Stimulated activated CD8-positive, alpha-beta memory T cell treated with anti-CD3 and anti-CD28 coated beads, Interleukin-12 subunit alpha, Interleukin-12 subunit beta, amount 100 ng/mL, for 24 hours (primary cell): ENCODE measurements around the gene ATG7.
"Not testable (repeated sequence)": the region's sequence is repeated elsewhere in the genome, so short reads cannot be mapped to it uniquely, and the experiment has no call there.

Experiments
- DNase-seq: peaks from one replicate; pipeline ENCODE4 v3.0.0-alpha.2; 2020; ENCODE audit errors: extremely low read depth

Gene ATG7

DNA sequence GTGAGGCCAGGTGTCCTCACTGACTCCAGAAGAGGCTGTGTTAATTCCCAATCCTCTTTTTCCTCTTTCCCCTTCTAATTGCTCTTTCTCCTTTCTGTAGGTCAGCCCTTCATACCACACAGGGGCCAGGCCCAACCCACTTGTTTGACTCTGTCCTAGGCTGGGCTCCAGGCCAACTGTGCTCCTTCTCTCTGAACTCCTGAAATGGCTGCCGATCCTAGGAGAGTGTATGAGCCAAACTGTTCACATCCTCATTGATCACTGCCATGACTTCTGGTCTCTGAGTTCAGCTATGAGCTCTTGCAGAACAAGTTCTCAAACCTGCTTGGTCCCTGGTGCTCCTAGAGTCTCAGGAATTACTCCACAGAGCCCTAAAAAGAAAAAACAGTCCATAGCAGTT lies 226.4 kb downstream of the ATG7 start:
- no peak for DNase-seq

DNA sequence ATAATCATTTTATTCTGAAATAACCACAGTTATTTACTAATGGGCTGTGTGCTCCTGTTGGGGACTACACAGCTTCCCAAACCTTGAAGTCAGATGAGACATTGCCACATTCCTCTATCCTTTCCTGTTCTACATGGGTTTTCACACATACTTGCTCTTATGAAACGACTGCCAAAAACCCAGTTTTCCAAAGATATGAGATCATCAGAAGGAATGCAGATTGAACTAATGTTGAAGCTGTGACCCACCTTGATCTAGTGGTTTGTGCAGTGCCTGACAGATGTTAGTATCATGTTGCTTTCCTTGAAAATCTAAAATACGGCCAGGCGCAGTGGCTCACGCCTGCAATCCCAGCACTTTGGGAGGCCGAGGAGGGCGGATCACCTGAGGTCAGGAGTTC lies 226.9 kb downstream of the ATG7 start:
- DNase-seq, result no peak

DNA sequence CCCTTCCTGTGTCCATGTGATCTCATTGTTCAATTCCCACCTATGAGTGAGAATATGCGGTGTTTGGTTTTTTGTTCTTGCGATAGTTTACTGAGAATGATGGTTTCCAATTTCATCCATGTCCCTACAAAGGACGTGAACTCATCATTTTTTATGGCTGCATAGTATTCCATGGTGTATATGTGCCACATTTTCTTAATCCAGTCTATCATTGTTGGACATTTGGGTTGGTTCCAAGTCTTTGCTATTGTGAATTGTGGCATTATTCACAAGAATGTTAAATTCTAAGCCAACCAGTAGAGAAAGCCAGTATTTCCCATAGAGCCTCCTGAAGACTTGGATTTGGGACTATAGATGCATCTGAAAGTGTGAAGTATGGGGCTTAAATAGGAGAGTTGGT lies 230.2 kb downstream of the ATG7 start:
- not testable (repeated sequence) for DNase-seq

DNA sequence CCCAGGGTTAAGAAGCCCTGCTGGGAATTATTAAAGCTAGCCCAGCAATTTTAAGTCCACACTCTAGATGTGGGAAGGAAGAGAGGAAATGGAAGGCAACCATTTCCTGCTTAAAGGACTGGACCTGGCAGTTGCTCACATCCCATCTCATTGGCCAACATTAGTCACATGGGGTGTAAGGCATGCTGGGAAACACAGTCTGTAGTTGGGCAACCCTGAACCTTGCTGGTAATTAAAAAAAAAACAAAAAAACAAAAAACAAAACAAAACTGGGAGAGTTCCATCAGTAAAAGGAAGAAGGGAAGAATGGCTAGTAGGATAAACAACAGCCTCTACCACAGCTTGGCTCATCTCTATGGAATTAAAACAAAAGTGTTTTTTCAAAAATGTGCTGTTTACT lies 235.5 kb downstream of the ATG7 start:
- no peak for DNase-seq

DNA sequence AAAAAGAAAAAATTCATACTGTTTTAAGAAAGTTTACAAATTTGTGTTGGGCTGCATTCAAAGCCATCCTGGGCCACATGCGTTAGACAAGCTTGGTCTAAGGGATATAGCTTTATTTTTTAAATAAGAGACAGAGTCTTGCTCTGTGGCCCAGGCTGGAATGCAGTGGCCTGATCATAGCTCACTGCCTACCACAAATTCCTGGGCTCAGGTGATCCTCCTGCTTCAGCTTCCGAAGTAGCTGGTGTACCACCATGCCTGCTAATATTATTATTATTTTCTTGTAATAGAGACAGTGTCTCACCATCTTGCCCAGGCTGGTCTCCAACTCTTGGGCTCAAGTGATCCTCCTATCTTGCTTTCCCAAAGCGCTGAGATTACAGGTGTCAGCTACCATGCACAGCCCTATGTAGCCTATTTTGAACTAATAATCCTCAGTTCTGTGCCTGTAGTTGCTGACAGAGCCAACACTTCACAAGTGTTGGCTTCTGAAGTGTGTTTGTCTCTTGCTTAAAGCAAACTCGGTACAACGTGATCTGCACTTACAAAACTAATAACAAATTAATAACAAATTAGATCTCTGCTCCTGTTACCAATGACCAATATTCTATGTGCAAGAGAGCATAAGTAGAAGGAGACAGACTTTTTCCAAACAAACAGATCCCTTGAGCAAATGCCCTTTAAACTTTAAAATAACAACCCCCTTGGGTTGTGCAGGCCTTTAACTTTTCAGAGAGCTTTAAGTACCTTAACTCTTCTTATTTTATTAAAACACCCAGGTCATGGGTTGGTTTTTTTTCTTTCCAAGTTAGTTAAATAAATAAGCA lies 236.4 kb downstream of the ATG7 start:
- DNase-seq, result no peak

DNA sequence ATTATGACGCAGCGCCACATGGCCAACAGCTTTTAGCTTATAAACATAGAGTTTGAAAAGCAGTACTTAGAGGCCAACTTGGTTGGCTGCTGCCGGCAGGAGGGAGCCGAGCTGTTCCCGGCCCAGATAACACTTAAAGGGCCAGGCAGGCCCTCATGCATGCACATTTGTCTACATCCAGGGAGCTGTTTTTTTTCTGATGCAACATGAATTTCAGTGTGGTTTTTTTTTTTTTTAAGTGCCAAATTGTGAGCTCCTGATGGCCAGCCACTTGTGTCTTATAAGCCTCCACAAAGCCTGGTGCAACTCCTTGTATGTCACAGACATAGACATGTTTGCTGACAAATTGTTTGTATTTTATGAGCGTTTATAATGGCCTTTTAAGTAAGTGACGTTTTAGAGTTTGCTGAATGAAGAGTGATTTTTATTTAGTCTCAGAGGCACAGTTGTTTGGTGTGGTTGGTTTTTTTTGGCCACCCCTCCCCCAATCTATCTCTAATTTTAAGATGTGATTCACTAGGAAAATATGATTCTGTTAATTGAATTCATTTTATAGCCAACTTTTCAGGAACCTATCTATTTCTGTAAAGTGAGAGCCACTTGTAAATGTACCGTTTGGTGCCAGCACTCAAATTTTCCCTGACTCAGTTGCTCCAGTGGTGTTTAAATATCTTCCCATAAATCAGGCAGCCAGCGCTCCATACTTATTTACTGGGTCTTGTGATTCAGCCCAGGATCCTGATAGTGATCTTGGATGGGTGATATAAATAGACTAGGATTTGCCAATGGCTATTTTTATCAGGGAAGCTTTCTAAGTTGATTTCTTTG lies 237.2 kb downstream of the ATG7 start:
- no peak for DNase-seq

DNA sequence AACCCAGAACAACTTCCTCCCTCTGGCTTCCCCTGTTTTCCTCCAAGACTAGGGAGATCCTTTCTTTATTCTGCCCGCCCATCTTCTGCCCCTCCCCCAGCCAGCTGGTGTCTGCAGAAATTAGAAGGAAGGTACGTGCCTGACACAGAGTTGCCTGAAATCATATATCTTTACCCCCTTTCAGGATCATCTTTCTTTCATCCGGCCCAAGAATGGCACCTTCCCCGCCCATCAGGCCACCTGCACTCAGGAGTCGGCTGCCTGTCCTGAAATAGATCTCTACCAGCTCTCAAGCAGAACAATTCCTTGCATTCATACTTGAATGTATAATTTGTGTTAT lies 237.8 kb downstream of the ATG7 start:
- DNase-seq, result no peak

DNA sequence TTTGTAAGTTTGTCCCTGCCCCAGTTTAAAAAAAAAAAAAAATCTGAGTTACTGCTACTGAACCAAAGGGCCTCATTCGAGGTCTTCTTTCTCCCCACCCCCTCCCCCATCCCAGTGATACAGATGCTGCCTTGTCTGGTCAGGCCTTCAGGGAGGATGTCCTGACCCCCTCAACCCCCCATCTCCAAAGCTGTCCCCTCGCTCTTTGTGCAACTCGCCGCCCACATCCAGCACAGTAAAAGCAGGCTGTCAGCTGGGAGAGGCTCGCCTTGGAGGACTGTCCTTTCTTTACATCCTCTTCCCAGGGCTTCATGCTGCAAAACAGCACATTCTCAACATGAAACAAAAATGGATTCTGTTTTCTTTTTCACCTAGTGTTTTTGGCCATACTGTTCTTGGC lies 238.2 kb downstream of the ATG7 start:
- no peak for DNase-seq

DNA sequence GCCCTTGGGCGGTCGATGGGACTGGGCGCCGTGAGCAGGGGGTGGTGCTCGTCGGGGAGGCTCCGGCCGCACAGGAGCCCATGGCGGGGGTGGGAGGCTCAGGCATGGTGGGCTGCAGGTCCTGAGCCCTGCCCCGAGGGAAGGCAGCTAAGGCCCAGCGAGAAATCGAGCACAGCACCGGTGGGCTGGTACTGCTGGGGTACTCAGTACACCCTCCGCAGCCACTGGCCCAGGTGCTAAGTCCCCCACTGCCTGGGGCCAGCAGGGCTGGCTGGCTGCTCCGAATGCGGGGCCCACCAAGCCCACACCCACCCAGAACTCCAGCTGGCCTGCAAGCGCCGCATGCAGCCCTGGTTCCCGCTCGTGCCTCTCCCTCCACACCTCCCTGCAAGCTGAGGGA lies 239.4 kb downstream of the ATG7 start:
- DNase-seq, result not testable (repeated sequence)

DNA sequence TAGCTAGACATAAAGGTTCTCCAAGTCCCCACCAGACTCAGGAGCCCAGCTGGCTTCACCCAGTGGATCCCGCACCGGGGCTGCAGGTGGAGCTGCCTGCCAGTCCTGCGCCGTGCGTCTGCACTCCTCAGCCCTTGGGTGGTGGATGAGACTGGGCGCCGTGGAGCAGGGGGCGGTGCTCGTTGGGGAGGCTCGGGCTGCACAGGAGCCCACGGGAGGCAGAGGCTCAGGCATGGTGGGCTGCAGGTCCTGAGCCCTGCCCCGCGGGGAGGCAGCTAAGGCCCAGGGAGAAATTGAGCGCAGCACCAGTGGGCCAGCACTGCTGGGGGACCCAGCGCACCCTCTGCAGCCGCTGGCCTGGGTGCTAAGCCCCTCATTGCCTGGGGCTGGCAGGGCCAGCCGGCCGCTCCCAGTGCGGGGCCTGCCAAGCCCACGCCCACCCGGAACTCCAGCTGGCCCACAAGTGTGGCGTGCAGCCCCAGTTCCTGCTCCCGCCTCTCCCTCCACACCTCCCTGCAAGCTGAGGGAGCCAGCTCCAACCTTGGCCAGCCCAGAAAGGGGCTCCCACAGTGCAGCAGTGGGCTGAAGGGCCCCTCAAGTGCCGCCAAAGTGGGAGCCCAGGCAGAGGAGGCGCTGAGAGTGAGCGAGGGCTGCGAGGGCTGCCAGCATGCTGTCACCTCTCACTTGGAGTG lies 241.1 kb downstream of the ATG7 start:
- not testable (repeated sequence) for DNase-seq

DNA sequence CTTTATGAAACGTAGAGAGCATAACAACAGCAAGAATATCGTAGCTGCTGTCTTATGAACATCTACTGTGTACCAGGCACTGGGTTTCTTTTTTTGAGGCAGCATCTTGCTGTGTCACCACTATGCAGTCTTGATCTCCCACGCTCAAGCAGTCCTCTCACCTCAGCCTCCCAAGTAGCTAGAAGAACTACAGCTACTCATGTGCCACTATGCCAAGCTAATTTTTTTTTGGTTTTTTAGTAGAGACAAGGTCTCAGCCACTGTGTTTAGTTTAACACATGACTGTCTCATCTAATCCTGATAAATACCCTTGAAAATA lies 241.6 kb downstream of the ATG7 start:
- DNase-seq, result no peak

DNA sequence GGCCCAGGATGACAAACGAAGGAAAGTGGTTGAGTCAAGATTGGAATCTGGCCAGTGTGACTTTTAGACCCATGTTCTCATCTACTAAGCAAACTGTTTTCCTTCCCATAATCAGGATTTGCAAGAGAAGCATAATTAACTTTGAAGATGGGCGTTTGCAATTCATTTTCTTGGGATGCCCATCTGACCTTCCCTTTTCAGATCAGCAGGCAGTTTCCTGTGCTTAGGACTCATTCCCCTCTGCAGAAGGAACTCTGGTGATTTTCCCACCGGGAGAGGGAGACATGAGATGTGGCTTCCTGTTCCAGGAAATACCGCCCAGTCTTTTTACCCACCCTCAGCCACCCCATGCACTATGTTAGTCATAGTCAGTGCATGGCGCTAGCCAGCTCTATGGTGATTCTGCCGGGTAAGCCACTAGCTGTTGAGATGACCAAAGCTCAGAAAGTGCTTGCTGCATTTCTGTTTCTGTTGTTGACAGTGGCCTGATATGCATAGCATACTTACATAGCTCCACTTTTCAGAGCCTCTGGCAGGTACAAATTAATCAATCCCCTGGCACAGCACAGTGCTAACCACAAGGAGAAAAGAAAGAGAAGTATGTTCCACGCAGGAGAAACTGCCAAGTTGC lies 242.1 kb downstream of the ATG7 start:
- no peak for DNase-seq

DNA sequence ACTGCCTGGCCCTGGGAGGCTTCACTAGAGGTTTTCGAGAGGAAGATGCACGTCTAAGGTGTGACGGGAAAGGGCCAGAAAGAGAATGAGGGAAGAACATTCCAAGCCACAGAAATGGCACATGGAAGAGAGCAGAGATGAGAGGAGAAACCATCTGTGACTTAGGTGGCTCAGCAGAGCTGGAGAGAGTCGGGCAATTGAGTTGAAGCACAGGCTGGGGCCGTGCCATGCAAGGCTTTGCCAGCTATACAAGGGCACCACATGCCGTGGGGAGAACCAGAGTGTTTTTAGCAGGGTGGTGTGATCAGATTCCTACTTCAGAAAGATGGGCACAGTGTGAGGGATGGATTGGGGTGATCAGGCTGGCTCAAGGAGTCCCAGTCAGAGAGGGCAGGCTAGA lies 245.4 kb downstream of the ATG7 start:
- no peak for DNase-seq

DNA sequence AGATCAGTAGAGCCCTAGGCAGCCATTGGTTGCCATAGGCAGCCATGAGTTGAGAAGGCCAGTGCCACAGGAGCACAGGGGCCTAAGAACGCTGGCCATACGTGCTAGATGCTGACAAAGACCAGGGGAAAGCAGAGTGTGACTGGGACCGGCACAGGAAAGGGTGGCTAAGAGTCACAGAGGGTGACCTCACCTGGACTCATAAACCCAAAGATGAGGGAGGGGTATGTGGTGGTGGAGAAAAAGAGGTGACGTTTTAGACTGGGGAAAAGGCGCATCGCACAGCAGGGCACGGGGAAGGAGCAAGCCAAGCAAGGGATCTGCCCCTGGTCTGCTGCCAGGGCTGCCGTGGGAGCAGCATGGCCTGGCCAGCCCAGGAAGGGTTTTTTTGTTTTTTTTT lies 249.0 kb downstream of the ATG7 start:
- DNase-seq, result no peak

DNA sequence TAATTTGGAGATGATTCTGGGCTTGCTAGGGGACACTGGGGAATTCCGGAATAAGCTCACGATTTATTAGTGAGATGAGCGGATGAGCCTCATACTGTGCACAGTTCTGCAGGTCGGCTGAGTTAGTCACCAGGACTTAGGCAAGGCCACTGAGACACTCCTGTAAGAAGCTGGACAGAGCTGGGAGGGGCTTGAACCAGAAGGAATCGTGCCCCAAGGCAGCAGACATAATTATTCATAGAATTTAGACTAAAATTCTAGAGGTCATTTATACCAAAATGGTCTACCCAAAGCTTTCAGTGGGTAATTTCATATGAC lies 250.2 kb downstream of the ATG7 start:
- DNase-seq, result no peak

DNA sequence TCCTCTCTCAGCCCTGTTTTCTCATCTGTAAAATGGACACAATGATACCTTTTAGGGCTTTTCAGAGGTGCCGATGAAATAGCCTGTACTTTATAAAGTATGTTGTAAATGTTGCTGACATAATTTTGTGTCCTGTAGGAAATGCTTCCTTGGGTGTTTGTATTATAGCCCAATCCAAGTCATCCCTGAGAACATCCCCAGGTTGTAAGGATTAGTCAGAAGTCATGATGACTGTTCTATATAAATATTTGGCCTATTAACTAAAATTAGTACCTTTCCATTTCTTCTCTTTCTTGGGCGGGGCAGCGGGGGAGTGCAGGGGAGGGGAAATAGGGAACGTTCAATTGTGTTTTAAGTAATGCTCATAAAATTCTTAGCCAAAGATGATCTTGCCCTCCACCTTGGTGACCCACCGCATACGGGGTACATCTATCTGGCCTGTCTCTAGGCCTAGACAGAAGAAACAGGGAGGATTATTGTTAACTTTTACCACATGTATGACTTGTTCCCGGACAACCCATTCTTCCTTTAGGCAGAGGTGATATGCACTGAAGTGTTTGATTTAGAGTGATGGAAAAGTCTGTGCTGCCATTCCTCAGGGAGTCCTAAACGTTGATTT lies 250.9 kb downstream of the ATG7 start:
- no peak for DNase-seq

DNA sequence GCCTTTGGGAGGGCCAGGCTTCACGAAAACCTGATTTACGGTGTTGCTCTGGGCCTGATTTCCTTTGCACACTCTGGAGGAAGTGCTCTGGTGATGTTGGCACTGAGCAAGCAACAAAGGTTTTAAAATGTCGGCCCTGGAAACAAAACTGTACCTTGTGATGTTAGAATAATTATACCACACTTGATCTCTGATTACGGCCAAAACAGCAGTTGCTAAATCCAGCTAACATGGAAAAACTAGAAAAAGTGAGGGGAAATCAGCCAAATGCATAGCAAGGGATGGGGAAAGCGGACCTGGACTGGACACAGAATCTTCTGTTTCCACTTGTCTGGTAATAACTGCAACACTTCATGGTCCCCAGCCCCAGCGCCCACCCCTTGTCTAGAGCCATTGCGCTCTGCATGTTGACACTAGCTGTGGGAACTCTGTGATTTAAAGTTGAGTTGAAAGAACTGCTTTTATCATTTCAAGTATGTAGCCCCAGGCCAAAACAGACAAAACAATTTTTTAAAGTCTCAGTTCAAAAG lies 251.4 kb downstream of the ATG7 start:
- no peak for DNase-seq

DNA sequence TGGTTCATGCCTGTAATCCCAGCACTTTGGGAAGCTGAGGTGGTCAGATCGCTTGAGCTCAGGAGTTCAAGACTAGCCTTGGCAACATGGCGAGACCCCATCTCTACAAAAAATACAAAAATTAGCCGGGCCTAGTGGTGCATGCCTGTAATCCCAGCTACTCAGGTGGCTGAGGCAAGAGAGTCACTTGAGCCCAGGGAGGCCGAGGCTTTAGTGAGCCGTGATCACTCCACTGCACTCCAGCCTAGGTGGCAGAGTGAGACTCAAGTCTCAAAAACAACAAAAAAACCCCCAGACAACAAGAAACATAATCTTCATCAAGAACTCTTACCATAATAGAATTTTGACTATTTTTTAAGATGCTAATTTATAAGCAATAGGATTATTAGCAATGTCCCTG lies 253.9 kb downstream of the ATG7 start:
- not testable (repeated sequence) for DNase-seq

DNA sequence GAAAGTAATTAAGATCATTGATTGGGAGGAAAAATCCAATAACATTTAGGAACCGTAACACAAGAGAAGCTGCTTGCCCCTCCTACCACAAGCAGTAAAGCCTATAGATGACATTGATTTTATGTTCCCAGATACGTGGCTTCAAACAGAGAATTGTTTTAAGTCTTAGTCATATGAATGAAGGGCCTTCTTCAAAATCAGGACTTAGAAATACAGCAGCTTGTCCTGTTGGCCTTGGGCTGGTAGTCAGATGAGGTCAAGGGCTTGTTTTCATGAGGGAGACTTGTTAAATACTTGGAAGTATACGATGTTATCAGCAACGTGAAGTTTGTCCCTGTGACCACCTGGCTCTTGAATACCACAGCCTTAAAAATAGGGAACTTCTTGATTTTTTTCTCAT lies 257.1 kb downstream of the ATG7 start:
- no peak for DNase-seq

DNA sequence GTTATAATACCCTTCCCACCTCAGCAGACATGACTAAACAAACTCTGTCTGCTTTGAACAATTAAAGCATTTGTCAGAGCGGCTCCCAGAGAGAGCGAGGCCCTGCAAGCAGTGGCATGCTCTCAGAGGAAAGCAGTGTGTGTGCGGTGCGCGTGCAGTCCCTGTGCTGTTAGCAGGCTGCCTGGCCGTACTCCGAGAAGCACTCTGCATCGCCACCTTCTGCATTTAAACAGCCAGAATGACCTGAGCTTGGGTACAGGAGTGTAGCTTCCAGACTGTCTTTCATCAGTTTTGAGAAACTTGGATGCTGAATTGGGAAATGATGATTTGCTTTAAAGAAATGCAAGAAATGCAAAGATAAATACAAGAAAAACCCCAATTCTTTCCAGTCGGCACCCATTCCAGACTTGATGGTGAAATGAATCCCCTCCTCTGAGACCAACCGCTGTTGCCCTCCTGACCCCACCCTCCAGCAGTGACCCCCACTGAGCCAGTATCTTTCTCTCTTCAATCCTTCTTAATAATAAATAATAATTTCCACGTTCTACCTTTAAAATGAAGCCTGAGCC lies 258.0 kb downstream of the ATG7 start:
- DNase-seq, result no peak

DNA sequence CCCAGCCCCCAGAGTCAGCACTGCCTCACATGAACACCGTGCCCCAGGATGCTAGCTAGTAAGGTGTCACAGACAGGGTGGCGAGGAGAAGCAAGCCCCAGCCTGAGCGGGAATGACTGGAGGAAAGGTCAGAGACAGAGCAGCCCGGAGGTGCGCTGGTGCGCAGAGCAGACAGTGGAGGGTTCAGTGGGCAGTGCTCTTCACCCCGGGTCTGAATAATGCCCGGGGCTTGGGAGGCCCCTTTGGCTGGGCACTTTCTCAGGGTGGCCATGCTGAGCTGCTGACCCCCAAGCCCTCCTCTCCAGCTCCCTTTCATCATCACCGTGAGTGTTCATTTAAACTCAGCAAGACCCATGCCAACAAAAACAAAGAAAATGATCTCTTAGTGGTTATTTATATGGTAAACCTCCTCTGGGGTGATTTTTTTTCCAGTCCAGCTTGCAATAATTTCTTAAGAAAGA lies 260.8 kb downstream of the ATG7 start:
- no peak for DNase-seq
